Activated CD4-positive, alpha-beta T cell treated with anti-CD3 and anti-CD28 coated beads, Interleukin-2, Interleukin-6, amounts not matched to agents 100 ng/mL and 50 ng/mL, durations not matched to agents 16 hours and 8 hours (primary cell): ENCODE measurements around the gene NIN.

Experiments used
- DNase-seq: peaks from one replicate; pipeline ENCODE4 v3.0.0-alpha.2; 2020

NIN gene

GRCh38 chr14:50784683-50785456 is 46.1 kb downstream of the NIN start:
- no peak for DNase-seq

GRCh38 chr14:50783563-50783962 is 47.4 kb downstream of the NIN start:
- DNase-seq = no peak

GRCh38 chr14:50780393-50780792 is 50.6 kb downstream of the NIN start:
- no peak for DNase-seq

- no peak for DNase-seq
Observed at GRCh38 chr14:50778721-50779483, 52.1 kb downstream of the NIN start.

- no peak for DNase-seq
Observed at GRCh38 chr14:50776522-50776921, 54.4 kb downstream of the NIN start.

GRCh38 chr14:50775357-50775756 is 55.6 kb downstream of the NIN start:
- DNase-seq = no peak

GRCh38 chr14:50774542-50775267 is 56.3 kb downstream of the NIN start:
- DNase-seq = no peak

GRCh38 chr14:50773632-50774541 is 57.1 kb downstream of the NIN start:
- DNase-seq = peak; percentile 53

- DNase-seq = no peak
Observed at GRCh38 chr14:50772412-50772811, 58.5 kb downstream of the NIN start.

- no peak for DNase-seq
Observed at GRCh38 chr14:50770586-50770985, 60.4 kb downstream of the NIN start.

GRCh38 chr14:50769863-50770500 is 61.0 kb downstream of the NIN start:
- no peak for DNase-seq

- no peak for DNase-seq
Observed at GRCh38 chr14:50768680-50769079, 62.3 kb downstream of the NIN start.

GRCh38 chr14:50766338-50766886 is 64.5 kb downstream of the NIN start:
- no peak for DNase-seq

GRCh38 chr14:50763382-50764007 is 67.5 kb downstream of the NIN start:
- DNase-seq = no peak

- no peak for DNase-seq
Observed at GRCh38 chr14:50762931-50763300, 68.0 kb downstream of the NIN start.

- DNase-seq = peak; percentile 81
Observed at GRCh38 chr14:50762001-50762930, 68.7 kb downstream of the NIN start.

GRCh38 chr14:50759800-50760543 is 71.0 kb downstream of the NIN start:
- DNase-seq = no peak

- no peak for DNase-seq
Observed at GRCh38 chr14:50758945-50759344, 72.0 kb downstream of the NIN start.

- DNase-seq = no peak
Observed at GRCh38 chr14:50758305-50758704, 72.7 kb downstream of the NIN start.
